Hematopoietic multipotent progenitor cell (in vitro differentiated cells): ENCODE measurements around the gene SMIM24. TPM values are rescaled to one million over a fixed set of nuclear protein-coding genes. Genes with fewer than 3 reads are reported as not detected.
"Not testable (repeated sequence)": the region's sequence is repeated elsewhere in the genome, so short reads cannot be mapped to it uniquely, and the experiment has no call there.

Source experiments
- DNase-seq, 3 donors: peaks; one replicate each; pipeline ENCODE4 v3.0.0-alpha.2; 2011 to 2015; ENCODE audit warnings: low read depth in 2 of 3, low spot score in 2 of 3
- total RNA-seq: library from RNA; depleted of rRNA; stranded (reverse); fragments of >200 nt; gene quantifications from one replicate; pipeline ENCODE4 v1.2.3, GENCODE V29; 2012

The SMIM24 gene
- total RNA-seq, 1 donor: 75.7 TPM

DNA sequence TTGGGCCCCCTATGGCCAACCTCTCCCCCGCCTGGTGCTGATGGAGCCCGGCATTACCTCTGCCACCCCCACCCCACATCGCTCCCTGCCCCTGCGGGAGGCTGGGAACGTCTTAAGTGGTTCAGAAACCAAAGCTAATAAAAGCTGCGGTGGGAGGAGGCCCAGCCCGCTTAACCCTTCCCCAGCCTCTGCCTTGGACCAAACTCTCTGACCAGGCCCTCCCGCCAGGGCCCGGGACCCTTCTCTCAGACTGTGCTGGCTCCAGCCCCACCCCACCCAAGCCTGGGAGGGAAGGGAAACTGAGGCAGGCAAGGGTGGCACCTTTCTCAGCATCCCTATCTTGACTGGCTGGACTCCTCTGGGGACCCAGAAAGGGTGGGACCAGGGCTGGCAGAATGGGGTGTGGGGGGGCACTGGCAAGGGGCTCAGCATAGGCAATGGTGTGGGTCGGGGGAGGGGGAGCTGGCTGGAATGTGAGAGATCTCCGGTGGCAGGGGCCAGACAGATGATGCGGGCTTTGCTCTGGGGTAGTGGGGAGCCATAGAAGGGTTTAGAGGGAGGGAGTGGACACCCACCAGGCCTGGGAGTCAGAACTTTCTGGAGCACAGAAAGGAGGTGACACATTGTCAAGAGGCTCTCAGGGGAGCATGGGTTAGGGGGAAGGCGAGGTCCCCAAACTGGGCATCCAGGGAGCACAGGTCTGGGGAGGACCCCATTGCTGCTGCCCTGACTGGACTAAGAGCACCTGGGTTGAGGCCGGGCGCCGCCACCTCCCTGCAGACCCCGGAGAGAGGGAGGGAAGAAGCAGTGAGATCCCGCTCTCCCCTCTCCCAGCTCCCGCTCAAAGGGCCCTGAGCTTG, 21.9 kb downstream of the SMIM24 start:
- DNase-seq: no peak

DNA sequence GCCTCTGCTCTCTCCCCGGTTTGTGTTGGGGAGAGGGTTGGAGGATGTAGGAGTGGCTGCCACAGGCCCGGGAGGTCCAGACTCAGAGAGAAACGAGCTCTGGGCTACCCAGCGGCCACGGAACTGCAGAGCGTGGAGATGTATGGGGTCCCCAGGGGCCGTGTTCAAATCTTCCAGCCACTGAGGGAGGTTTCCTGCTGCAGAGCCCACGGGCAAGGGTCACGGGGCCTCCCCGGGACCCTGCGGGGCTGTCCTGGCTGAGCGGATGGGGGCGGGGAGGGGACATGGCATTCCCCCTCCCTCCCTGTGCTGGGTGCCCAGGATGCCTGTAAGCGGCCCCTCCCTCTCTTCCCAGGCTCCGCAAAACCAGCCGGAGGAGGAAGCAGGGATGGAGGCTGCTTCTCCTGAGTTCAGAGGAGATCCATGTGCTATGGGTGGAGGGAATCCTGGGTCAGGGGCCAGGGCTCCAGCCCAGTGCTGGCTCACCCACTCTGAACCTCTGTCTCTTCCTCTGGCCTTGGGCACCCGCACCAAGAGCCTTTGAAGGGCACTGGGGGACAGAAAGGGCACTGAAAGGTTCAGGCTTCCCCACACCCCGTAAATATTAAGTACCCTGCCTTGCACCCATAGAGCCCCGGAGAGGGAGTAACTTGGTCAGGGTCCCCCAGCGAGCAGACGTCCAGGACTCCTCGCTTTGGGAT, 22.6 kb downstream of the SMIM24 start:
- DNase-seq: no peak

DNA sequence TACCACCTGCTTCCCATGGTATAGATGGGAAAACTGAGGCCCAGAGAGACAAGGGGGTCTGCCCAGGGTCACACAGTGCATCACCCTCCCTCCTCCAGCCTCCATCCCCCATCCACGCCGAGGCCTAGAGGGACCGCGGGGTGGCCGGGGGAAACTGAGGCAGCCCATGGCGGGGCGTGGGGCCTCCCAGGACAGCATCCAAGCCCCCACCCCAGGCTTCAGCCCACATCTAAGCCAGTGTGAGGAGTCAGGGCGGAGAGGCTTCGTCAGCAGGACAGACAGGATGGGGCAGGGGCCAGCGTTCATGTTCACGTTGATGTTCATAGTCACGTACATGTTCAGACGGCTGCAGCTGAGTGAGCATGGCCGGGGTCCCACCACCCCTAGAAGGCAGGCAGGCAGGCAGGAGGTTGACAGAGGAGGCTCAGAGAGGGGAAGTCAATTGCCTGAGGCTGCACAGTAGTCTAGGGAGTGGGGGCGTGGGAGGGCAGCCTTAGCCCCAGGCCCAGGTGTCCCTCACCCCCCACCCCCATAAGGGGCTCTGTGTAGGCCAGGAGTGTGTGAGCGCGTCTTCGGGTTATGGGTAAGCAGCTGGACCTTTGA, 23.3 kb downstream of the SMIM24 start:
- no peak for DNase-seq

DNA sequence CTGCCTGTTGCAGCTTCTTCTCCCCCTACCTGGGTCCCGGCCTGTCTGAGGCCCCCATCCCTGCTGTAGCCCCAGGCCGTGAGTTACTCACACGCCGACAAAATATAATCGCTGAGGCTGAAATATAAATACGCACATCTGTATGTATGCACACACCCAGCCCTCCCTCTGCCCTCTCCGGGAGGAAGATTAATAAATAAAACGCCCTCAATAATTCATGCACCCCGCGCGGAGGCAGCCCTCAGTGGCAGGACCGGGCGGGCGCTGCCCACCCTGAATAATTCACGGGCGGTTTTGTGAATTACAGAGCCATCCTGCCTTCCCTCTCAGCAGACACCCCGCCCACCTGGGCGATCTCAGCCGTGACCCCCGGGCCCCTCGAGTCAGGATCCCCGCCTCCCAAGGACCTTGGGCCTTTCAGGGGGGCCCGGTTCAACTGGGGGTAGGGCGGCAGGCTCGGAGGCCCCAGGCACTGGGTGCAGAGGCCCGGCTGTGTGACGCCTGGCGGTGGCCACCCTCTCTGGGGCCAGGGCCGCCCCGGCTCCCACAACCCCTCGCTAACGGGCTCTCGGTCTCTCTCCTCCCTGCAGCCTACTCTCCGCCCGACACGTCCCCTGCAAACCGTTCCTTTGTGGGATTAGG, 24.2 kb downstream of the SMIM24 start:
- DNase-seq: no peak

DNA sequence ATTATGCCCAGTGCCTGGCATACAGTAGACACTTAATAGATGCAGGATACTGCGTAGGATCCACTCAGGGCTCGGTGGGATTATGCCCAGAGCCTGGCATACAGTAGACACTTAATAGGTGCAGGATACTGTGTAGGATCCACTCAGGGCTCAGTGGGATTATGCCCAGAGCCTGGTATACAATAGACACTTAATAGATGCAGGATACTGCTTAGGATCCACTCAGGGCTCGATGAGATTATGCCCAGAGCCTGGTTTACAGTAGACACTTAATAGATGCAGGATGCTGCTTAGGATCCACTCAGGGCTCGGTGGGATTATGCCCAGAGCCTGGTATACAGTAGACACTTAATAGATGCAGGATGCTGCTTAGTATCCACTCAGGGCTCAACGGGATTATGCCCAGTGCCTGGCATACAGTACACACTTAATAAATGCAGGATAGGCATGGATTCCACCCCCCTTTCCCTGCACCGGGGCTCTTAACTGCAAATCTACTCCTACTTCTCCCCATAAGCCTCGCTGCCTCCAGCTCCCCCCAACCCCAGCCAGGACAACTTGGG, 24.9 kb downstream of the SMIM24 start:
- no peak for DNase-seq

DNA sequence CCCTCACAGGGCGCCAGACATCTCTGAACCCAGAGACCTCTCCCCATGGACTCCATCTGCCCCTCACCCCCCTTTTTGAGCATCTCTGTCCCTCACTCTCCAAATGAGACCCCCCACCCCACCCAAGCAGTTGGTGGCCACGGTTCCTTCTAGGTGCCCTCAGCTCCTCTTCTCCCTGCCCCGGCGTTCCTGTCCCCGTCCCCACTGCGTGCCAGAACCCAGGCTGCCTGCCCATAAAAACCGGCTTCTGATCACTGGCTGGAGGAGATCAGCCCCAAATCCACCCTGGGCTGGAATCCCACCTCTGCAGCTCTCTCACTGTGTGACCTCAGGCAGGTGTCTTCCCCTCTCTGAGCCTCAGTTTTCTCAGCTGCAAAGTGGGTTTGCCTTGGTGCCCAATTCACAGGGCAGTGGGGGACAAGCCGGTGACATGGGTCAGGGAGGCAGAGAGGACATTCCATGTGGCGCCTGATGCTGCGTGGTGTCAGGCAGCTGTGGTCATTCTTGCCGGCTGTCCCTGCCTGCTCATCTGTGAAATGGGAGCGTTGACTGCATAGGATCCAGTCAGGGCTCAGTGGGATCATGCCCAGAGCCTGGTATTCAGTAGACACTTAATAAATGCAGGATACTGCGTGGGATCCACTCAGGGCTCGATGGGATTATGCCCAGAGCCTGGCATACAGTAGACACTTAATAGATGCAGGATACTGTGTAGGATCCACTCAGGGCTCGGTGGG, 25.5 kb downstream of the SMIM24 start:
- no peak for DNase-seq

DNA sequence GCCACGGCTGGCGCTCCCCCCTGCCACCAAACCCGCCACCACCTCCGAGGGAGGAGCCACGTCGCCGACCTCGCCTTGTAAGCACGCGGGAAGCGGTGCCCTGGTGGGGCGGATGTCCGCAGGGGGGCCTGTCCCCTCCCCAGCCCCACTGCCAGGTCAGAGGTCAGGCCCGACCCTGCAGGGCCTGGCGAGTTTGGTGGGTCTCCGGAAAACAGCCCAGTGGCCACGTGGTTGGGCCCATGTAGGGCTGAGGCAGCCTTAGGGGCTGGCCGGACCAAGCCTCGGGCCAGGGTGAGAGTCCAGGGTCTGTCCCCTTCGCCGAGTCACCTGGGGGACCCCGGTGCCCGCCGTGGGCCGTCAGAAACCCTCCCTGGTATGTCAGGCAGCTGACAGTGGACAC, 26.5 kb downstream of the SMIM24 start:
- no peak for DNase-seq

DNA sequence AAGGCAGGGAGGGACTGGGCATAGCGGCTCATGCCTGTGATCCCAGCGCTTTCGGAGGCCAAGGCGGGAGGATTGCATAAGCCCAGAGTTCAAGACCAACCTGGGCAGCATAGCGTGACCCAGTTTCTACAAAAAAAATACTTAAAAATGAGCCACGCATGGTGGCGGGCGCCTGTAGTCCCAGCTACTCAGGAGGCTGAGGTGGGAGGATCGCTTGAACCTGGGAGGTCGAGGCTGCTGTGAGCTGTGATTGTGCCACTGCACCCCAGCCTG, 27.4 kb downstream of the SMIM24 start:
- not testable (repeated sequence) for DNase-seq

DNA sequence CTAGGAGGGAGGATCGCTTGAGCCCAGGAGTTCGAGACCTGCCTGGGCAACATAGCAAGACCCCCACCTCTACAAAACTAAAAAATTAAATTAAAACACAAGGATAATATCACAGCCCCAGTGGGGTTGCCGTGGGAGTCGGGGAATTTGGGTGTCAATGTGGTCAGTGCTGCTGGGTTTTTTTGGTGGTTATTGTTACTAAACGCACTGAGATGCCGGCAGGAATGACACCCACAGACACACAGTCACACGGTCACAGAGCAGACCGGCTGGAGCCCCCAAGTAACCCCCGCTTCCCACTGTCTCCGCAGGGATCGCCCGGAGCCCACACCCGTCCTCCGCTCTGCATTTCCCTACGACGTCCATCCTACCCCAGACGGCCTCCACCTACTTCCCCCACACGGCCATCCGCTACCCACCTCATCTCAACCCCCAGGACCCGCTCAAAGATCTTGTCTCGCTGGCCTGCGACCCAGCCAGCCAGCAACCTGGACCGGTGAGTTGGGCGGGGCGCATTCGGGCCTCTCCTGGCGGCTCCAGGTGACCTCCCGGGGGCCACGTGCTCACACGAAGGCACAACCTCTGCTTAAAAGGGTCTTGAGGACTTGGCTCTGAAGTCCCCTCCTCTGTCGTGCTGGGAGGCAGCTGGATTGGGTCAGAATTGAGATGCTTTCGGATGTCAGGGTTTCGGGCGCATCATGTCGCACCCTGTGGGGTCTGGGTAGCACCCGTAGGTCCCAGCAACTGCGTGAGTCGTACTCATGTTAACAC, 28.0 kb downstream of the SMIM24 start:
- no peak for DNase-seq

DNA sequence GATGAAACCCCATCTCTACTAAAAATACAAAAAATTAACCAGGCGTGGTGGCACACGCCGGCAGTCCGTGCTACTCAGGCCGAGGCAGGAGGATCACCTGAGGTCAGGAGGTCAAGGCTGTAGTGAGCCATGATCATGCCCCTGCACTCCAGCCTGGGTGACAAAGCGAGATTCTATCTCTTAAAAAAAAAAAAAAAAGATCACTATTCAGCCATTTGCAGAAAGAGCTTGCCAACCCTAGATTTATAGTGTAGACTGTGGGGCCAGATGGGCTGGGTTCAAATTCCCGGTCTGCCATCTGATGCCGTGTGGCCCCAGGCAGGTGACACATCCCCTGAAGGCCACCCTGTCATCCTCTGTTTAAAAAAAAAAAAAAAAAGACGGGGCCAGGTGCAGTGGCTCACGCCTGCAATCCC, 28.9 kb downstream of the SMIM24 start:
- DNase-seq: no peak

DNA sequence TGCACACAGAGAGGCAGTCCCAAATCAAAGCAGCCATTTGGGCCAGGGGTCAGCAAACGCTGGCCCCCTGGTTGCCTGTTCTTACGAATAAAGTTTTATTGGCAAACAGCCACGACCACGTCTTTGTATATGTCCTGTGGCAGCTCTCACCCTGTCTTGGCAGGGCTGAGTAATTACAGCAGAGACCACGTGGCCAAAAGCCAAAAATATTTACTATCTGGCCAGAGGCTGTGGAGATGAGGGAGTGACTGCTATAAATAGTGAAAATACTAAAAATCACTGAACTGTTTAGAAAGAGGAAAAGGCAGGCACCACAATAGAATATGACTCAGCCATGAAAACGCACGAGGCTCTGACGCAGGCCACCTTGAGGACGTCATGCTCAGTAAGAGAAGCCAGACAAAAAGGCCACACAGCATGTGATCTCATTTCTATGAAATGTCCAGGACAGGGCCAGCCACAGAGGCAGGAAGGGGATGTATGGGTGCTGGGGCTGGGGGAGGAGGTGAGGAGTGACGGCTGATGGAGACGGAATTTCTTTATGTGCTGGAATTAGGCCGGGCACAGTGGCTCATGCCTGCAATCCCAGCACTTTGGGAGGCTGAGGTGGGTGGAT, 29.4 kb downstream of the SMIM24 start:
- DNase-seq: no peak

DNA sequence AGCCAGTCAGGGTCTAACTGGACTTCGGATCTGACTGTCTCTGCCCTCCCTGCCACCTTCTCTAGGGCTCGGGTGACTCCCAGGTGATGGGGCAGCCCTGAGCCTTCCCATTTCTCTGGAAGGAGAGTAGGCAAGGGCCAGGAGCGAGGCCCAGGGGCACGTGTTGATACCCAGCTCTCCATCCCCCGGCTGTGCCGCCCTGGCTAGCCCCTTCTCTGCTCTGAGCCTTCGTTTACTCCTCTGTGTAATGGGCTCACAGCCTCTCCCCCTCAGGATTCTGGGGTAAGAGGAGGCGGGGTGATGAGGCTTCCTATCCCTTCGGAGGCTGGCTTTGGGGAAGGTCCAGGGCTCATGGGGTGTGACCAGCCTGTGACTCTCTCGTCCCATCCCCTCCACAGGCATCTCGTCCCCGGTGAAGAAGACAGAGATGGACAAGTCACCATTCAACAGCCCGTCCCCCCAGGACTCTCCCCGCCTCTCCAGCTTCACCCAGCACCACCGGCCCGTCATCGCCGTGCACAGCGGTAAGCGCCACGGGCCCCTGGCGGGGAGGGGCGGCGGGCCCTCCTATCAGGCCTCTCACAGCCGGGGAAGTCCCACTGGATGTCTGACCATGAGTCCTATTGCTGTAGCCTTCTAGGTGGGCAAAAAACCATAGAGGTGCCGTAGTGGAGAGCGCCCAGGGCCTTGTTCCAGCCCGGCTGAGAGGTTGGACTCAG, 31.6 kb downstream of the SMIM24 start:
- DNase-seq: no peak

DNA sequence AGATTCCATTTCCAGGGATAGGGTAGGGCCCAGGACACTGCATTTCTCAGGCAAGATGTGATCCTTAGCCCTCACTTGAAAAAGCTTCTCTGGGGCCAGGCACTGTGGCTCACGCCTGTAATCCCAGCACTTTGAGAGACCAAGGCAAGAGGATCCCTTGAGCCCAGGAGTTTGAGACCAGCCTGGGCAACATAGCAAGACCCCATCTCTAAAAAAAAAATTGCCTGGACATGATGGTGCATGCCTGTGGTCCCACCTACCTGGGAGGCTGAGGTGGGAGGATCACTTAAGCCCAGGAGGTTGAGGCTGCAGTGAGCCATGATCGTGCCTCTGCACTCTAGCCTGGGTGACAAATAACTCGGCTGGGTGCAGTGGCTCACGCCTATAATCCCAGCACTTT, 33.7 kb downstream of the SMIM24 start:
- DNase-seq: not testable (repeated sequence)

DNA sequence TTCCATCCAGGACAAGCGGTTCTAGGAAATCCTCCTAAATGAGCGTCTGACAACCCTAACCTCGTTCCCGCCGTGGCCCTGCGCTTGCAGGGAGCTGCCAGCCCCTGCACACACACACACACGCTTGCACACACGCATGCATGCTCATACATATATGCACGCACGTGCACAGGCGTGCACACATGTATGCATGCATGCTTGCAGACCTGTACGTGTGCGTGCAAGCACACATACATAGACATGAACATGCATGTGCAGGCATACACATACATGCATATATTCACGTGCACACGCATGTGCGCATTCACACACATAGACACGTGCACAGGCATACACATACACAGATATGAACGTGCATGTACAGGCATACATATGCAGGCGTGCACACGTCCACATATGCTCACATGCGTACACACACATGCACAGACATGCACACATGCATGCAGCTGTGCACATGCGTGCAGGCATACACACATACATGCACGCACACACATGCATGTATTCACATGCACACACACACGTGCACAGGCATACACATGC, 35.6 kb downstream of the SMIM24 start:
- no peak for DNase-seq

DNA sequence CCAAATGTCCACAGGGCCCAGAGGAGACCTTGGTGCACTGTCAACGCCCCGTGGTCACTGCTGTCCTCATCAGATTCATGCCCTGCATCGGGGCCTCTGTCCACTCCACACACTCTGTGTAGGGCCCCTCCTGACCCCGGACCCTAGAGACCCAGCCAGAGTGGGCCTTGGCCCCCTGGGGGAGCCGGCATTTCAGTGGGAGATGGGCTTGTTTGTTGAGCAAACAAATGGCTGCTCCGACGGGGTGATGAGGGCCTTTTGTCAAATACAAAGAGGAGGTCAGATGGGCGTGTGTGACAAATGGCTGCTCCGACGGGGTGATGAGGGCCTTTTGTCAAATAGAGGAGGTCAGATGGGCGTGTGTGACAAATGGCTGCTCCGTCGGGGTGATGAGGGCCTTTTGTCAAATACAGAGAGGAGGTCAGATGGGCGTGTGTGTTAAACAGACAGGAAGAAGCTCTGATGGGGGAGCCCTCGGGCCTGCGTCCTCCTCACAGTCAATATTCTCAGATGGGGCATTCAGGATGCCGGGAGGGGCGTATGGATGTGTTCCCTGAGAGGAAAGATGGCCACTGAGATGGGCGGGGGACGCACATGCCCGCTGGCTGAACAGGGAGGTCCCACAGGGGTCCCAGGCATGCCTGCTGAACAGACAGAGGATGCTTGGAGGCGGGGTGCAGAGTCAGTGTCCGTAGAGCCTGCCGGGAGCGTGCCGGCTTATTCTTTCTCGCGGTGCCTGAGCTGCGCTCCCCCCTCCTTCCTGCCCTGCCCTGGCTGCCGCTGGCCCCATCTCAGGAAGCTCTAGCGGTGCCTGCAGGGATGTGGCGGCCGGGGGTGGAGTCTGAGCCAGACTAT, 36.3 kb downstream of the SMIM24 start:
- no peak for DNase-seq

DNA sequence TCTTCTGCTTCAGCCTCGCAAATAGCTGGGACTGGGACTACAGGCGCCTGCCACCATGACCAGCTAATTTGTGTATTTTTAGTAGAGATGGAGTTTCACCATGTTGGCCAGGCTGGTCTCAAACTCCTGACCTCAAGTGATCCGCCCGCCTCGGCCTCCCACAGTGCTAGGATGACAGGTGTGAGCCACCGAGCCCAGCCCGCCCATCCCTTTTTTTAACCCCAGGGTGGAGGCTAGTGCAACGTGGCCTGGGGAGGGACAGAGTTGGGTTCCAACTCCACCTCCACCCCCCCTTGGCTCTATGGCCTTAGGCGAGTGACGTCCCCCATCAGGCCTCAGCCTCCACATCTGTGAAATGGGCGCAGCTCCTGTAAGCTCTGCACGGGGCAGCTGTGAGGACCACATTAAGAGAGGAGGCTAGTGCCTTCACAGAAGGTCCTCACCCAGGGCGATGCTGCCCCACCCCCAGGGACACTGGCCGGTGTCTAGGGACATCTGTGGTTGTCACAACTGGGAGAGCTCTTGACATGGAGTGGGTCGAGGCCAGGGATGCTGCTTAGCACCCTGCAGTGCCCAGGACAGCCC, 37.7 kb downstream of the SMIM24 start:
- DNase-seq: no peak

DNA sequence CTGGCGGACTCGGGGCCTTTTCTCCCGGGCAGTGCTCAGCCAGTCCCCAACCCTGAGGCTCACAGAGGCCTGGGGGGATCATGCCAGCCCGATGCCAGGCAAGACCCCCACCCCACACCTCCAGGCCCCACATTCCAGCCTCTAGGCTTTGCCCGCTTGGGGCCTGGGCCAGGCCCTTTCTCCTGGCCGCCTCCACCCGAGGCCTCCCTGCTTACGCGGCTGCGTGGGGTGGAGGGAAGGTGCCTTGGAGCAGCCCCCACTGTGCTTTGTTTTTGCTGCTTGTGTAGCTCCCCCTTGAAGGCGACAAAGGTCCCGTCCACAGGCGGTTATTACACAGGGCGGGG, 38.4 kb downstream of the SMIM24 start:
- no peak for DNase-seq
